Smooth muscle cell of the umbilical artery (primary cell): ENCODE data around the gene C1QTNF7. TPM values are rescaled to one million over a fixed set of nuclear protein-coding genes. Genes with fewer than 3 reads are reported as not detected.

Experiments used
- total RNA-seq: library from RNA; depleted of rRNA; stranded (reverse); fragments of >200 nt; gene quantifications from 2 replicates; pipeline ENCODE4 v1.2.3, GENCODE V29; 2014

Gene C1QTNF7, protein sequence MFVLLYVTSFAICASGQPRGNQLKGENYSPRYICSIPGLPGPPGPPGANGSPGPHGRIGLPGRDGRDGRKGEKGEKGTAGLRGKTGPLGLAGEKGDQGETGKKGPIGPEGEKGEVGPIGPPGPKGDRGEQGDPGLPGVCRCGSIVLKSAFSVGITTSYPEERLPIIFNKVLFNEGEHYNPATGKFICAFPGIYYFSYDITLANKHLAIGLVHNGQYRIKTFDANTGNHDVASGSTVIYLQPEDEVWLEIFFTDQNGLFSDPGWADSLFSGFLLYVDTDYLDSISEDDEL
- total RNA-seq, result 0.89 TPM in 1 of 2 replicates, not detected in the other

DNA sequence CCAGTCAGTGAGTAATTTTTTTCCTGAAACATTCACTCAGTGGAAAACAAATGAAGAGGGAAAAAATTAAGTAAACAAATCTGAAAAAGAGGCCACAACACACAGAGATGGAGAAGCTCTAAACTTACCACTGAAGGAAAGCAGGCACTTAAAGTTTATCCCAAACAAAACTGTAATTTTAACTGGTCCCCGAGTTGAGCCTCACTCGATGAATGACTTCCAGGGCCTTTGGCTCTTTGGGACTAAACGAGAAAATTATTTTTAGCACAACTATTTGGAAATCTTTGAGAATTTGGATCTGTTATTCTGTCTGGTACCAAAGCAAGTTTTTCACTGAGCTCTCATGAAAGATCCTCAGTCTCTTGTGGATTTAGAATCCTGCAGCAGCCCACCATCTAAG is at the start of gene C1QTNF7:
Gene C1QTNF7, plus strand, starts transcription at position 333 of the 400 bp plus-strand sequence. CDS start 7,711 bp downstream, outside the sequence.

DNA sequence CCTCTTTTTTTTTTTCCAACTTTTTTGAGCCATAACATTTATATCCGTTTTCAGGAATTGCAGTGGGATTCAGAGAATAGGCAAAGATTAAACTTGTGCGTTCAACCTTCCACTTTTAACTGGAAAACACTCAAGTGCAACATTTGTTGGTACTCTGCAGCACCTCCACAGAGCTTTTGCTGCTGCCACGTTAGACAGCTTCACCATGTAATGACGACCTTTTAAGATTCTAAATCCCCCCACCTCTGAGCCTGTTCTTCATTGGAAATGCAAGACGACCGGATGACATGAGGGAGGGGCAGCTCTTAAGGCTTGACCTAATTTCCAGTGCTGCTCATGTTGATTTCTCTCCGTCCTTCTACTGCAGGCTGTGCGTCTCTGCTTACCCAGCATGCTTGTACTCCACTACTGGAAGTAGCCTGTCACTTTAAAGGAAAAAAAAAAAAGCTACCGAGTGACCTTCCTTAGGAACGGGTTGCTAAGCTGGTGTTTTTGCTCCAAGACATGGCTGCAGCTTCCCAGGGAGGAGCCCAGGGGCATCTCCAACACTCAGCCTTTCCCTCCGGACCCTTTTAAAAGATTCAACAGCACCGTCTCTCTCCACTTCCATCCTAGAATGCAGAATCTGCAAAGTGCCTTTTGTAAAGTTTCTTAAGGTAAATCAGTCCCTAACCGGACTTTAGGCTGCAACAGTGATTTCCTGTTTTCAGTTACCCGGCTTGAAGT is 41.7 kb downstream of the C1QTNF7 start, which contains the start of gene CC2D2A:
Gene CC2D2A, plus strand, starts transcription at position 481 of the 726 bp plus-strand sequence. CDS start 6,051 bp downstream, outside the sequence.

Other genes with a start within 250 kb of the C1QTNF7 start
- gene CC2D2A, start 41.8 kb downstream of the C1QTNF7 start, total RNA-seq, result 17.8 and 19.7 TPM in 2 replicates
- gene FBXL5, start 227.3 kb downstream of the C1QTNF7 start, total RNA-seq, result 102 and 147 TPM in 2 replicates